GM21529 (cell line): Measurements from ENCODE around the gene FNDC3B.
A peak's percentile ranks its signal among the peaks of the same experiment; 100 is the strongest.

Experiments used
- ATAC-seq: cut with Tn5 transposase; IDR thresholded peaks from one replicate; pipeline ENCODE4 v1.9.1; 2021; ENCODE audit not compliant: unreplicated experiment

Gene FNDC3B

DNA sequence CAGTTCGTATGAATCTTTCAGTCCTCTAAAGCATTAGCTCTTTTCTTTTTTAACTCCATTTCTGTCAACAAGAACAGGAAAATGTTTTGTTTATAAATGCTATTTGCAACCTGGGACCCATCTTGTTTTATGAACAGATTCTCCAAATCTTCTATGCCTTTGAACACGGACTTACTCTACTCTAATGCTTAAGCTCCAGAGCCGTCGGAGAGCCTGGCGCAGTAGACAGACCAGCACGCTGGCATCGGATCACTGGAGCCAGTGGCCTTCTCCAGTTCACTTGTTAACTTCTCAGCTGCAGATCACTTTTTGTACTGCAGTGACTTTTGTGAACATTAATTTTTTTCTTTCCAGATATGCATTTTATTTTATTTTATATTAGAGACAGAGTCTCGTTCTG, 286.1 kb downstream of the FNDC3B start:
- no peak for ATAC-seq

DNA sequence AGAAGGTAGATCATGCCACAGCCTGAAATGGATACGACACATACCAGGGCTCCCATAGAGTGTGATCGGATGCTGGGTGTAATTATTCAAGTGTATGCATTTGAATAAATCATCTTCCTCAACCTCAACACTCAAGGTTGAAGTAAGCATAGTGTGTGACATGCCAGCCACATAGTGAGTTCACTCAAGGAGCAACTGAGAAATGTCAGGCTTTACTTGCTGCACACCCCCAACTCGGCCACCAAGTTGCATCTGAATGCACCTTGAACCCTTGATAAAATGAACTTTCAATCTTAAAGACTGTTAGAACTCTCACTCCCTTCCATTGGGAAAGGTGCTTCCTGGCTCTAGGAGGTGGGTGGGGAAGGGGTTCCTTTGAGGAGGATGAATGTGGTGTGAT, 287.6 kb downstream of the FNDC3B start:
- ATAC-seq = no peak

DNA sequence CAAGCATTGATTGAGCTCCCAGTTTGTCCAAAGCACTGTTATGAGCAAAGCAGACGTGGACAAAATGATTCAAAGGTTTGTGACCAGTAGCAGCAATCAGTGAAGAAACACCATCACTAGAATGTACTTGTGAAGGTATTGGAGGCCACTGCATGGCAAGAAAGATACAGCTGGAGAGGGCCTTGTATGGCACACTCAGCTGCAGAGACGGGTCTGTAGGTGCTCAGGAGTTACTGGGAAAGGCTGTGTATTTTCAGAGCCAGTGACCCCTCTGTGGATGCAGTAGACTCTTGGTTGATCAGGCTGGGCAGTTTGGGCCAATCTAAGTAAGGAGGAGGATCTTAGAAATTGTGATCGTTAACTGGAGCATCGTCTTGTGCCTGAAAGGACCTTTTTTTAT, 288.9 kb downstream of the FNDC3B start:
- ATAC-seq = no peak

DNA sequence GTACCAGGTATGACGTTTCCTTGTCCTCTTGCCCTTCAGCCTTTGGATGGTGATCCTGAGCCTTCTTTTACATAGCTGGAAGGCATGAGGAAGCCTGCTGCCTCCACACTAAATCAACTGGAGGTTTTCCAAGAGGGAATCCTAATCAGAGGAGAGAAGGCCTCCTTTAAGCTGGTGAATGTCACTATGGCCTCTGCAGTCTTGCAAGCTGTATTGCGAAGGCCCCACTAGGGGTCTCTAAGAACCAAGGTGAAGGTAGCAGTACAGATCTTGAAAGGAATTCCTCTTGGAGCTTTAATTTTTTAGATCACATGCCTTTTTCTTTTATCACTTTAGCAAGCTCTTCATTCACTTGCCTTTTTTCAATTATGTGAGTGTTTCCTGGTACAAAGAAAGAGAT, 289.7 kb downstream of the FNDC3B start:
- ATAC-seq = no peak

DNA sequence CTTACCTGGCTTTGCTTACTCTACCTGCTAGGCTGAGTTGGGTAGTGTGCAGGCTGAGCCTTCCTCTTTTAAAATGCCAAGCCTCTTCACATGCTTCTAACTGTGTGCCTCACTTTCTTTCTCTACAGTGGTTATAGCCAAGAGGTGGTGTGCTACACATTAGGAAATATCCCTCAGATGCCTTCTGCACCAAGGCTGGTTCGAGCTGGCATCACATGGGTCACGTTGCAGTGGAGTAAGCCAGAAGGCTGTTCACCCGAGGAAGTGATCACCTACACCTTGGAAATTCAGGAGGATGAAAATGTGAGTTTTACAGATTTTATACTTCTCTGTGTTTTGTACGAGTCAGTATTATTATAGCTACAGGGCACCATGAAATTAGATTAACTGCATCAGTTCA, 291.0 kb downstream of the FNDC3B start:
- ATAC-seq = no peak

DNA sequence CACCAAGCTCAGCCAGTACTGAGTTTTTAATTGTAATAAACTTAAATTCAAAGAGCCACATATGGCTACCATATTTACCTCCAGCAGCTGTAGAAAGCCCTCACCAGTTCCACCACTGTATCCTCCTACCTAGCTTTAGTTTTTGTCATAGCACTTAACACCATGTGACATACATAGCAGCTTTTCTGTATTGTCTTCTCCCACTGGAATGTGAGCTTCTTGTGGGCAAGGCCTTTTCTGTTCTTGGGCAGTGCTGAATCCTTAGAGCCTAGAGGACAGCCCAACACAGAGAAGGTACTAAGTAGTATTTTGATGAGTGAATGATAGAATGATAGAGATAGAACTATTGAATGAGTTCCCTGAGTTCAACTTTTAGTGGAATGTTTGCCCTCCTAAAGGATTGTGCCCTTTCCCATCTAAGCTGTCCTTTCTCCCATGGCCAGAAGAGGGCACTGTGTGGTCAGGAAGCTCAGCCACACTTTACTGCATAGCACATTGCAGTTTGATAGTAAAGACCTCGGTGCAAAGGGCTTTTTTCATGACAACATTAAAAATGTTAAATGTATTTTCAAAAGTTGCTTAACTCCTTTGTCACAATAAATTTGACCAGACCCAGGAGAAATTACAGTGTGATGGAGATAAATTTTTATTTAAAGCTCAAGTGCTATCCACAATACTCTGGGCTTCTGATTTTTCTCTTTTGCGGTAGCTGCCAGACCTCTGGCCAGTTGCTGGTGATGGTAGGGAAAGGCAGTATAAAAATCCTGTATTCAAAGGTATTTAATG, 293.1 kb downstream of the FNDC3B start:
- ATAC-seq = peak; percentile 89

DNA sequence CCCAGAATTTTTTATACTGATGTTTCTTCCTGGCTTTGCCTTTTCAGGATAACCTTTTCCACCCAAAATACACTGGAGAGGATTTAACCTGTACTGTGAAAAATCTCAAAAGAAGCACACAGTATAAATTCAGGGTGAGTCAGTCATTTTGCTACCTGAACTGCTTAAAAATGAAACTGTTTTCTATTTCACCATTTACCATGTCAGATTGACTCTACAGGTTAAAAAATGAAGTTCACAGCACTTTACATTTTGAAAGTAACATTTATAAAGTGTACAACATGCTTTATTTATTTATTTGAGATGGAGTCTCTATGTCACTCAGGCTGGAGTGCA, 293.6 kb downstream of the FNDC3B start:
- peak; percentile 18 for ATAC-seq

DNA sequence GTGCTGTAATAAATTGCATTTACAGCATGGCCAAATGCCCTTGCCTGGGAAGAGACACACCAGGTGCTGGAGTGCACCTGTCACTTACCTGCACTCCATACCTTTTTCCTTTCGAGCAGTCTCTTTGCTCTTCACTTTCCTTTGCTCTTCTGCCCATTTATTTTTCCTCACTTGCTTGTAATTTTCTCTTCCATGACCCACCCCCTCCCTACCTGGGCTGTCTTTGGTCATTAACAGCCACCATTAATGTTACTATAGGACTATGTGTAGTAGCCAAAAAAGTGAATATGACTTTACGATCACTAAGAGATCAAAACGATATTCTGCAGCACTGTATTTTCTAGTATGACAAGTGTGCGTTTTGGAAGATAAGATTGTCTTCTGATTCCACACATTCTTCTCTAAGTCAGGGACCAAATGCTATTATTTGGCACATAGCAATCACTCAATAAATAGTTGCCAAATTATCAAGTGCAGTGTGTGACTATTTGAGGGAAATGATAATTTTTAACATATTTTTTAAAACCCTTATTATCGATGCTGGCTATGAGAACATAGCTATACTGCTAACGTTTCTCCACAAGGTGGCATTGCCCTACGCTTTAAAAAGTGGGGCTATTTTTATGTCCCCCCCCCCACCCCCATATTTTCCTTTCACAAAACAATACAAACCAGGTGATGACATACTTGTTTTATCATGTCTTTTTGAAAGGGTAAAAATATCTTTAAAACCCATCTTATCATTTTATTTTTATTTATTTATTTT, 294.5 kb downstream of the FNDC3B start:
- ATAC-seq = no peak

DNA sequence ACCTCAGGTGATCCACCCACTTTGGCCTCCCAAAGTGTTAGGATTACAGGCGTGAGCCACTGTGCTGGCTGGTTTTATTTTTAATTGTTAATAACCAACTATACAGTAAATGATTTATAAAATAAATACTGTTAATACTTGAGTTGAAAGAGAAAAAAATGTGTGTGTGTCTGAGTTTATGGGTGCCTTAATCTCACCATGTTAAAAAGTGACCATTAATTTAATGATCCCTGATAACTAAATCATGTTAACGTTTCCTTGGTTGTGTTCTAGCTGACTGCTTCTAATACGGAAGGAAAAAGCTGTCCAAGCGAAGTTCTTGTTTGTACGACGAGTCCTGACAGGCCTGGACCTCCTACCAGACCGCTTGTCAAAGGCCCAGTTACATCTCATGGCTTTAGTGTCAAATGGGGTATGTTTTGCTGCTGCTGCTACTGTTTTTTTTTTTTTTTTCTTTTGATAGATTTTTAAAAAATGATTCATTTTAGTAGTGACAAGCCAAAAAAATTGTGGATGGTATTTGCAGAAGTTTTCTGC, 295.4 kb downstream of the FNDC3B start:
- no peak for ATAC-seq

DNA sequence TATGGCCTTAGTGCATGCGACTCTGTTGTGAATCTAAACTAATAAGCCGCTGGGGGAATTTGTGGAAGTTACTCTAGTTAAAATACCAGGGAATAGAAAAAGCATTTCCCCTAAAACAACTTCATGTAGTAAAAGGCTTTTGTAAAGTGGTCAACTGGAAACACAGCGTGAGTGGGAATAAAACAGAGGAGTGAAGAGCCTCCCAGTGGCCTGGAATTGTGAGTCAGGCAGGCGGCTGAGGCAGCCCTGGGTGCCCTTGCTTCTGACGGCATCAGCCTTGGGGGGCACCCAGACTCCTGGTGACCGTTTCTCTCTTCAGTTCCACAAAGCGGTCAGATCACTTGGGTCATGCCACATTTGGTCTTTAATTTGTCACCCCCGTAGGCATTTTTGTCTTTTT, 300.5 kb downstream of the FNDC3B start:
- no peak for ATAC-seq

DNA sequence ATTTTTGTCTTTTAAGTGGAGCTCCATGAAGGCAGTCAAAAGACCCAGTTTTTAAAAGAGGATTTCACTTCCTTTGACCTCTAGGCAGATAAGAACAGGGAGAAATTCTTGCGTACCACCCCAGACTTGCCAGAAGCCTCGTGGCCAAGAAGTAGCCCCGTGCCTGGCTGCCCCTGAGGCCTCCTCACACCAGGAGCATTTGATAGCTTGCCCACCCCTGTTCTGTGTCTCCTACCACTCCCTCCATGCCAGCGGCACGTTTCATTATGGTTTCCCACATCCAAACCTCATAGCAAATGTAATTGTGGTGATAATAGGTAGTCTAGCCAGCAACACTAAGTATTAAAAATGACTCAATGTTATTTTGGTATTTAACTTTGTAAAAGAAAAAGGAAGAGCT, 301.2 kb downstream of the FNDC3B start:
- ATAC-seq = no peak

DNA sequence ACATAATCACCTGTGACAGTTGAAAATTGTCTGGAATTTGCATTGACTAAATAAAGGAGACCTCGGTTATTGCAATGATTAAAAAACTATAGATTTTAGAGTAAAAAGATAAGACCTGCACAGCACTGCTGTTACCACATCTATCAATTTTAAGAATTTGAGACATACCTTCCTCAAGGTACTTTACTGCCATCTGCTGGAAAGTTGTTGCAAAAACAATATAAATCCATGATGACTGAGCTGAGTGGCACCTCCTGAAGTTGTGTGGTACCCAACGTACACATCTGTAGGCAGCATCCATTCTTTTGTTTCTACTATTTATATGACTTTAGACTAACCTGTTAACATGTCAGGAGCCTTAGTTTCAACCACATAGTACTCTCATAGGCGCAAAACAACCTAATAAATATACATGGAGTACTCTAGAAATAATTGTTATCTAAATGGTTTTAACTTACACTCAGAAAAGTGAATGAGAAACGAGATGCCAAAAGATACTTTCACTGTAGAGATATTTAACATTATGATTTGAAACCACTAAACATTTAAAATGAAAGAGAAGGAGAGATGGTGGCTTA, 302.2 kb downstream of the FNDC3B start:
- ATAC-seq = peak; percentile 90

DNA sequence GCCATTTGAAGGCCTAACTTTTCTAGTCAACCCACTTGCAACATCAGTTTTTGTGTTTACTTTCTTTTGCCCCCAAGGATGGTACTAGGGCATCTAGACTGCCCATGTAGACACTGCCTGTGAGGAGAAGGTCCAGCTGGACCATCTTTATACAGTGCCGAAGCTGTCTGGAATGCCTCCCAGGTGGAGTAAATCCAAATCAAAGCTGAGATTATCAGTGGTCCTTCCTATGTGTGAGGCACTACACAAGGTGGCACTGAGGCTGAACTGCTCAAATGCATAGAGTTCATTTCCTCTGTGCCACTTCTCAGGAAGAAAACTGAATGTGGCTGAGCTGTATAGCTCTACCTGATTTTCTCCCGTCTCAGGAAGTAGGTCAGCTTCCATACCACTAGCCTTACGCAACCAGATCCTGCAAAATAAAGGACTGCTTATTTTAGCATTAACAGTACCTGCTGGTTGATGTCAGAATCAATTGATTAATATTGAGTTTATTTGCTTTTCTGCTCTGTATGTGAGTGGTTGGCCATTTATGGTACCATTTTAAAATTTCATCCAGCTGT, 302.8 kb downstream of the FNDC3B start:
- ATAC-seq = no peak

DNA sequence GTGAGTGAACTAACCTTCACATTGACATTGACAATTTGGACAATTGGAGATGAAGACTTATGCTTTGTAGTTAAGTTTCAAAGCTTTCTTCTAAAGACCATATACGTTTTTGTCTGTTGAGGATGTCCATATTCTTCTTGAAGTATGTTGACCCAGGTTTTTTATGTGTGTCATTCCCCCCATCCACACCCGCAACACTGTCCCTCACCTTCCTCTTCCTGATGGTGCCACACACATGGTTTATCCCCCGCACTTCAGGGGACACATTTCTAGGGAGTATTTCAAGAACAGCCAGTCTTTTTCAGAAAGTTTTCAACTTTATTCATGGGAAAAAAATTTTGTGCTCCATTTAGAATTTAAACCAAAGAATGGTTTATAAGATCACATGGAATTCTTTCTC, 303.7 kb downstream of the FNDC3B start:
- no peak for ATAC-seq

DNA sequence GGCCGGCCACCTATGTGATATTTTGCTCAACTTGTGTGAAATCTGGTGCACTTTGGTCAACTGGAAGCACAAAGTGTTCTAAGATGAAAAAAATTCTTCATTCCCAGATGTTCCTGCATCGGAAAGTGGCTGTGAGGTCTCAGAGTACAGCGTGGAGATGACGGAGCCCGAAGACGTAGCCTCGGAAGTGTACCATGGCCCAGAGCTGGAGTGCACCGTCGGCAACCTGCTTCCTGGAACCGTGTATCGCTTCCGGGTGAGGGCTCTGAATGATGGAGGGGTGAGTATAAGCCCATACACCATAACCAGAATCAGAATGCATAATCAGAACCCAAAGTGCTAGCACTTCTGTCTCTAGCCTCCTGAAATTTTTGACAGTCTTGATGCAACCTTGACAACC, 304.6 kb downstream of the FNDC3B start:
- no peak for ATAC-seq

DNA sequence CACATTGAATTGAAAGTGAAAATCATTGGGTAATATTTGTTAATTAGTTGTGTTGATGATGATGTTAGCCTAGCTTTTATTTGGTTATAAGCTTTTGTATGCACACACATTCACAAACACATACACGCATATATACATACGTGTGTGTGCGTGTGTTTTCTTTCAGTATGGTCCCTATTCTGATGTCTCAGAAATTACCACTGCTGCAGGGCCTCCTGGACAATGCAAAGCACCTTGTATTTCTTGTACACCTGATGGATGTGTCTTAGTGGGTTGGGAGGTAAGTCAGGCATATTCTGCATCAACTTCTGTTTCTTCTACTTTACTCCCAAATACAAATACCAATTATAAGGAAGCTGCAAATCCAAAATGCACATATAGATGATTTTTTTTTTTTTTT, 306.8 kb downstream of the FNDC3B start:
- ATAC-seq = no peak

DNA sequence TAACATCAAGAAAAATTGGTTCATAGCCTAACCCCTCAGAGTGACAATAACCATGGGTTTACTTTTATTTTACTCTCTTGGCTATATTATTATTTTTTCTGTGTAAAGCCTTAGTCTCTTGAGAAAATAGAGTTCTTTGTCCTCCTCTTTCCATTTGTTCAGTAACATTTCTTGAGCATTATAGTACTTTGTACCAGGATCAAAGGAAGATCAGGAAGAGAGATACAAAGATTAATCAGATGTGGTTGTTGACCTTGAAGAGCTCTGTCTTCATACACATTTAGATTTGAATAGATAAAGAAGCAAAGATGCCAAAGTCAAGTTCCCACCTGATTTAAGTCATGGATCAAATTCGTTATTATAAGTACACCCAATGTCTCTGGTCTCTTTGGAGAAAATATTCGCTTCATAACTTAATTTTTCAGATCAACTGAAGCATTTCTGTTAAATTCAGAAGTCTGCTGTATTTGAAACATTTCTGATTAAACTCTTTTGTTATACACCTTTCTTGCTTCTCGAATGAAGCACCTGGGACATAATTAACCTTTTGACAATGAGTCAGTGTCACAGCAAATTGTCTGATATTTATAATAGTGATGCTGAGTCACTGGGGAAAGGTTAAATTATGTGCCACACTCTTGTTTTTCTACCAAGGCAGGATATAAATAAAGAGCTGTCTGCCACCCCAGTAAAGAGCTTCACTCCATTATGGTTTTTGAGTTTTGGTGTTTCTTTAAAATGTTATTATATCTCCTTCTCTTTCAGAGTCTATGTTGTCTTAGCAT, 308.7 kb downstream of the FNDC3B start:
- ATAC-seq = no peak

DNA sequence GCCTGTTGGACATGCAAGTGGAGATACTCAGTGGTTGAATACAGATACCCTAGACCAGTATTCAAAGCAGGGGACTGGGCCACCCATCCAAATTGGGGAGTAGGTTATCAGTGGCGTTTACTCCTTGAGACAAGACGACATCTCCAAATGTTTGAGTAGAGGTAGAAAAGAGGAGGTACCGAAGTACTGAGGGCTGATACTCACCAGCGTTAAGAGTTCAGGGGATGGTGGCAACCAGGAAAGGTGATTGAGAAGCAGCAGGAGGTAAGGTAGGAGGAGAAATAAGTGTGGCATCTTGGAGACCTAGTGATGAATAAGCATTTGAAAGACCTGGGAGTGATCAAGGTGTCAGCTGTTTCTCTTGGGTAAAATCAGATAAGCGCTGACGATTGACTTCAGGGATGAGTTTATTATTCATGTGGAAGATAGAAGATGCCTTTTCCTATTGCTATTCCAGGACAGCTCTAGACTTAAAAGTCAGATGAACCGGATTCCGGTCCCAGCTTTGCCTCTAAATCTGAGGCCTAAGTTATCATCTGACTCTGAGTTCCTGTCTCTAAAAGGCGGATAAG, 312.6 kb downstream of the FNDC3B start:
- no peak for ATAC-seq

DNA sequence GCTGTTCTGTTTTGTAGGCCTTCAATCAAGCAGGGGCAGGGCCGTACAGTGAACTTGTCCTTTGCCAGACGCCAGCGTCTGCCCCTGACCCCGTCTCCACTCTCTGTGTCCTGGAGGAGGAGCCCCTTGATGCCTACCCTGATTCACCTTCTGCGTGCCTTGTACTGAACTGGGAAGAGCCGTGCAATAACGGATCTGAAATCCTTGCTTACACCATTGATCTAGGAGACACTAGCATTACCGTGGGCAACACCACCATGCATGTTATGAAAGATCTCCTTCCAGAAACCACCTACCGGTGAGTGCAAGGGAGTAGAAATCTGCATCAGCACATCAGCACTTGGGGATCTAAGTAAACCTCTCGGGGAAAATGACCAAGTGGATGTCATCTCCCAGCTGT, 313.4 kb downstream of the FNDC3B start:
- ATAC-seq = no peak

DNA sequence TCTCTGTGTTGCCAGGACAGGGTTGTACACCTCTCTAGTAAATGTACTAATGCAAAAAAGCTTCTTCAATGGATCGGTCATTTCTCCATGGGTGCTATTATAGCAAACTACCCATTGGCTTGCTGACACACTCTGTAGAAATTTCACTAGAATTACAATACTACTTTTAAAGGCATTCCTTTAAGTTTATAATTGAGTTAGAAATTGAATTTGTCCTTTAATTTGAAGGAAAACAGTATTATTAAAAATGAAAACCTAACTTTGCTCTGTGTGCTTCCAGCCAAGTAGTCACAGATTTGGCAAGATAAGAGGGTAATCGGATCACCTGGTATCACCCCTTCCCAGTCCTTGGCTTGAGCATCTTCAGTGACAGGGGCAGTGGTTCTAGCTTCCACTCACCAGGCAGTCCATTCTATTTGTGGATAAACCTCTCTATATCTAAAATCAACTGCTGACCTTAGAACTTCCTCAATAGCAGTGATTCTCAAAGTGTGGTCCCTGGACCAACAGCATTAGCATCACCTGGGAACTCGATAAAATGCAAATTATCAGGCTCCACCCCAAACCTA, 315.6 kb downstream of the FNDC3B start:
- no peak for ATAC-seq
